EH (cell line): ENCODE results near the gene GALNT4.

Source experiments
- DNase-seq: peaks from one replicate; pipeline ENCODE4 v3.0.0-alpha.2; 2015; ENCODE audit warnings: low read depth

Gene GALNT4

DNA sequence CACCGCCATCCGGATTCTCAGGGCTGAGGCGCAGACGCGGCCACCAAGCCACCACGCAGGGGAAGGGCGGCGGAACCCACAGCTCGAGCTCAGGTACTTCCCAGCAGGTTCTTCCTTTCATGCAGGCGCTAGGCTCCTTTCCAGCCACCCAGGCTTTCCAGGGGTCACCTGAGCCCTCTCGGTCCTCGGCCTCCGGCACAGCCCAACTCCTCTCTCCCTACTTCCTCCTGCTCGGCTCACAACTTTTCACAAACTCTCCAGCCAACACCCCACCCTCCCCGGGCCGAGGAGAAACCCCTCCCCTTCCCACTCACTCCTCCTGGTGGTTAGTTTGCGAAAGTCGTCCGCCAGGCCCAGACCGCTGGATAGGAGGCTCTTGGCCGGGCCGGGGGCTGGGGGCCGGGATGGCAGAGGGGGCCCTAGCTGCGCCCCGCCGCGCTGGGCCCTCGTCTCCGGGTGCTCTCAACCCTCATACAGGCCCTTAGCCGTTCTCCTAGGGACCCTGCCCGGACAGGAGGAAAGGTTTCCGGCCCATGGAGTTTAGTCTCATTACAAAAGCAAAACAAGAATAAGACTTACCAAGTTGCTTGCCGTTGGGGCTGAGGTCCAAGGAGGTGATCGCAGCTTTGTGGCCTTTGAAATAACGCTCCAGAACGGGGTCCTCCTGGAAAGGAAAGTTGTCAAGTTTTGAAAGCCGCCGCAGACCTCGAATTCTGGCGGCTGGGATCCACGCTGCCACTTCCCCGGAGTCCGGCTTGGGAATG lies at the start of gene GALNT4:
TSS of gene GALNT4 (minus strand) at position 256 of the 764 bp plus-strand sequence. CDS start at position 9, 247 bp downstream.
- peak; percentile 88 for DNase-seq

DNA sequence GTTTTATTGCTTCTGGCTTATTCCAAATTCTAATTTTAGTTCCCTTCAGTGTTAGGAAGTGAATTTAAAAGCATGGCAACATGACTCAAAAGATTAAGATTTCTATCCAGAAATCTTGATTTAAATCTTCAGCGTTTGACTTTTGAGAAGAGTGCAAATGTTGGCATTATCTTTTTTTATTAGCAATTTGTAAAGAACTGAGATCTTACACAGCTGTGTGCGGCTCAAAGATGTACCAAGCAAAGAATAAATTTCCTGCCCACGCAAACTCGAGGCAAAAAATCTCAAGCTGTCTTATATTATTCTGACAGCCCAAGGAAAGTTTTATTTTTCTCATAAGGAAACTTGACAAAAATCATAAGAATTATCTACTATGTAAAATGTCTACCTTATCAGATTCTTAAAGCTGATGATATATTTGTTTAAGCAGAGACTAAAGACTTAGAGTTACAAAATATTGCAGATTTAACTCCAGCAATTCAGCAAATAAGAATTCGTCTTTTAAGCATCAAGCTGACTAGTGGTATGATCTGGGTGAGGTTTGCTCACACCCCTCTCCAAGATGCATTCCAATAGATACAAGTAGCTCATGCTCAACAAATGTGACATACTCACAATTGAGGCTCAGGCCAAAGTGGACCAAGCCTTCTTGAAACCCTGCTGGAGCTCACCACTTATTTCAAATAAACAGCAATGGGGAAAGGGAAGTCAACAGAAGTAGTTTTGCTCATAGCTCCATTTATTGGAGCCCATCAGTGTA lies 48.6 kb upstream of the GALNT4 start:
- DNase-seq: peak; percentile 18

DNA sequence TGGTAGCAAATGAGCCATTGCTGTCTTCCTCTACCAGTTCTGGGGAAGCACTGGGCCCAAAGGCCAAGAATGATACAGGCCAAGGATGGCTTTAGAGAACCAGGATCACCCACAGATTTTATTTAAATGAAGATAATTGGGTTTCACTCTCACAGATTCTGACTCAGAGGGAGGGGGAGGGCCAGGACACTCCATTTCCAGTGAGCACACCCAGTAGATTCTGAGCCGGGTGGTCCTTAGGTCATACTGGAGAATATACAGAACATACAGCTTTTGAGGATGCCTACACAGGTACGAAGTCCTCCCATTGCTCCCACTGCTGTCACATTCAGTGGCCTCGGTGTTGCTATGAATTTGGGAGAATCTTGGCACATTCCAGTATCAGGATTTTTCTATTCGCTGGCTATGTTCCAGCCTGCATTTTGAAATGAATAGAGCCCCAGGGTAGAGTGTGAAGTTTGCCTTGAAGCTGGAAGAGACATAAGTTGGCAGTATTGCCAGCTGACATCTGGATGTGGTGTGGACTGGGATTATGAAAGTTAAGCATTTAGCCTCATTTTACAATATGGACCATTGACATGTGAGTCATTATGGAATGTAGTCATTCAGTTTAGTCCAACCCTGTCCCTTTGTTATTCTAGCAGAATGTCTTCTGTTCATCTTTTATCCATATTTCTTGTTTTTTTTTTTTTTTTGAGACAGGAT lies 47.0 kb upstream of the GALNT4 start:
- DNase-seq: peak; percentile 78

DNA sequence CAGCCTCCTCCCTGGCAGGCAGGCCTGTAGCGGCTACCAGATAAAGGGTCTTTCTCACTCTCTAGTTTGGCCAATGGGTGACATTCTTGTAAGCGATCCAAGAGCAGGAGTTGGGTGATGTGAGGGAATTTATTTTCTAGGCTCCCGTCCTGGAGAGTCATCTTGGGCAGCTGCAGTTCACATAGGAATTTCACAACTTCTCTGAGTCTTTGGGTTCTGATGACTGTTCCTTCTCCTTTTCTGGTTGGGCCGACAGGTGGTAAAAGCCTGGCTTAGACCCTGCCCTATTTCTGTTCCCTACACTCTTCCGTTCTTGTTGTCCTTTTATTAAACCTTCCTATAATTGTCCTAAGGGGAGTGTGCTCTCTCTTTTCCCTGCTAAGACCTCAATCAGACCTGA lies 43.9 kb upstream of the GALNT4 start:
- DNase-seq: no peak

DNA sequence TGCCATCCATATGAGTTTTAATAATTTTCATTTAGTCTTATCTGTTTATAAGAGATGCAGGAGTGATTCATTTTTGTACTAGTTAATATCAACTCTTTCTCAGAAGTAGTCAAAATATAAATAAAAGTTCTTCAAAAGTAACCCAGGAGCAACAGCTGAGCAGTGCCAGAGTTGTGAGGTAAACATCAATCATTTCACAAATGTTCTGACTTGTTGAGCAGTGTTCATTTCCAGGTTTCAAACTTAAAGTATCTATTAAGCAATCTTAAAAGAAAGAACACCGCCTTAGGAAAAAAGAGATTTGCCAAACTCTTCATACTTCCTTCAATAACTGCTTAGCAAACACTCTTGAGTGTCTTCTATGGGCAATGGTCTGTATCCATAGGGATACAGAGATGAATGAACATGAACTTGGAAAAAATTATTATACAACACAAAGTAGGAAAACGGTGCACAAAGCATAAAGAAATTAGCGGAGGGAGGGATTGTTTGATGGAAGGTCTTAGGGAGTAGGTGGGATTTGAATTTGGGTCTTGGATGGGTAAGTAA lies 43.2 kb upstream of the GALNT4 start:
- no peak for DNase-seq

DNA sequence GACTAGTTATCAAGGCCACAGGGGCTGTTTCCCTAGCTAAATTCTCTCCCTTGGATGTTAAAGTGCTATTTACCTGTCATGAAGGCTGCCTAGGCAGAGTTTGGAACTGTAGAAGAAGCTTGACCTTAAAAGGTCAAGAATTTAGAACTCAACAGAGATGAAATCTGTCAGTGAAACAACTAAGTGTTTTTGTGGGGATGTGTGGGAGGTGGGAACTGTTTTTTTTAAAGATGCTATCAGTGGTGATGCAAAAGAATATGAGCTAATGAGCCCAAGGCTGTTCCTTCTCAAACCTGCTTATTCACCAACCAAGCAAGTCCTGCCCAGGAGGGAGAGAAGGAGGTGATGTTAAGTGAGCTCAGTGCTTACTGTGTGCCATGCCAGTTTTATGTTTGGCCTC lies 42.0 kb upstream of the GALNT4 start:
- peak; percentile 57 for DNase-seq

DNA sequence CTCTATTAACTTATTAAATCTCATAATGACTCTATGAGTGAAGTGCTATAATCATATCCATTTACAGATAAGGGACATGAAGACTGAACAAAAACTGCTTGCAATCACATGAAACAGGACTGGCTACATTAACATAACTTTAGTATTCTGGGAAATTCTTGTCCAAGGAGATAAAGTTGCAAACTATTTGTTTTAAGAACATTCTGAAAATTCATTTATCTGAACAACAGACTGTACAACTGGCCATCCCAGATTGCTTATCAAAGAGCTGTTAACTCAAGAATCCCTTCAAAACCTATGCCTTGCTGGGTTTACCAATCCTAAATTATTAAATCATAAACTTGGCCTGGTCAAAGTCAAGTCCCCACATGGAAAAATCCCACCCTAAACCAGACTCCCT lies 40.4 kb upstream of the GALNT4 start:
- no peak for DNase-seq

DNA sequence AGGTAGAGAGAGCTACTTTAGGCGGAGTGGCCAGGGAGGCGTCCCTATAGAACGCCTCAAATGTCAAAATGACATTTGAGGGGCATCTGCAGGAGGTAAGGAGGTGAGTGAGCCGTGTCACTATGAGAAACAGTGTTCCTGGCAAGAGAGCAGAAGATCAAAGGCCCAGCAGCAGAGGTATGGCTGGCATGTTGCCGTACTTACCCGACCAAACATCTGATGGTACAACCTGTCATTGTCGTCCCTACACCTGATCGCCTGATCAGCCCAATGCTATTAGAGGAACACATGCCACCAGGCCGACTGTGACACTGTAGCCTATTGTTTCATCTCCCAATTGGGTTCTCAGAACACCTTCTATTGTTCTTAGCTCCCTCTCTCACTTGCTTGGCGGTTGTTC lies 35.2 kb upstream of the GALNT4 start:
- DNase-seq: no peak

DNA sequence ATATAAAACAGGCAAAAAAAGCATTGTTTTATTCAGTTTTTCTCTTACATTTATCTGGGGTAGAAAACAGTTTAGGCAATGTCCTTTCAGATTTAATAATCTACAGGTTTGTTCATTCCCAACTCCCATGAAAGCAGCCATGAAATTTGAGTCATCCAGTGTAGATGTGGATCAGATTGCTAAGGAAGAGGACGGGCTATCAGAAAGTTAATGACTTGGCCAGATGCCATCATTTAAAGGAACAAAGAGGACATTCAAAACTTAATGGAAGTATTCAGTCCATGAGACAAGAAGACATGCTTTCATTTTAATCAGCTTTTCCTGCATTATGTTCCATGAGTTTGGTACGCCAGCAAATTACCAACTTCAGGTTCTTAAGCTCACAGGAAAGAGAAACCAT lies 32.4 kb upstream of the GALNT4 start:
- DNase-seq: peak; percentile 20

DNA sequence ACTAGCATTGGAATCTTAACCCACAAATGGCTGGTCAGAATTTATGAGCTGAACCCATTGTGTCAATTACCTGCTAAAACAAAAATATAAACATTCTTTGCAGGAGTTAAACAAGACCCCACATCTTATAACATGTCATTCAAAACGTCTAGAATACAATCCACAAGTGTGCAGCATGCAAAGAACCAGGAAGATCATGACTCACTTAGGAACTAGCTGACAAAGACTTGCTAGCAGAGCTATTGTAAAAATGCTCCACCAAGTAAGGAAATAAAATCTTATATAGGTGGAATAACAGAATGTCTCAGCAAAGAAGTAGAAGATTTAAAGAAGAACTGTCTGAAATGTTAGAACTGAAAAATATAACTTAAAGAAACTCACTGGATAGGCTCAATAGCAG lies 27.8 kb upstream of the GALNT4 start:
- DNase-seq: peak; percentile 24

DNA sequence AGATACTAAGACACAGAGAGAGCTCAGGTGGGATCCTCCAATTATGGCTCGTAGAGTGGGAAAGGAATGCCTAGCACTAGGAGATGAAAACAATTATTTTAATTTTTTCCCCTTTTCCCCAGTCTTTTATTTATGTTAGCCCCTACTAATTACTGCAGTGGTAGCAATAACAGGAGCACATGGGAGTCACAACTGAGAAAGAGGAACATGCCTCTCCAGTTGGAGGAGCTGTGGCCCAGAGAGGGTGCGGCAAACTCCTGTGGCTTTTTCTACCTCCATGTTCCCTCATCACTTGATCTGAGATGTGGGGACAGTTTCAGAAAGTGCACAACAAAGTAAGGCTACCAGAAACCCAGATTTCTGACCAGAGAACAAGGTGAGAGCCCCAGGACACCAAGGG lies 27.2 kb upstream of the GALNT4 start:
- no peak for DNase-seq

DNA sequence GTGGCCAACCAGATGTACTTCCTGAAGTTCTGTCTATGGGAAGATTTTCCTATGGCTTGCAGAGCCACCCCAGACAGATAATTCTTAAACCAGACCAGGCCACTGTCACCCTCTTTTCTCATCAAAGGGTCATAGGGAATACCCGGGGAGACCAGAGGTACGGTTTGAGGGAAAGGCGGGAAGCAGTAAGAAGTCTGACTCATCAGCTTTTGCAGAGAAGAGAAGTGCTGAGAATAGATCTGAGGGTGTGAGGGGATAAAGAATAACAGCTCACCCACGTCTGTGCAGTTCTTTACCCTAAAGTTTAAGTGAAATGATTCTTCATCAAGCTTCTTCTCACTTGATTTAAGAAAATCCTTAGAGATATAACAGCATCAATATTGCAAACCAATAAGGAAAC lies 22.5 kb upstream of the GALNT4 start:
- no peak for DNase-seq

DNA sequence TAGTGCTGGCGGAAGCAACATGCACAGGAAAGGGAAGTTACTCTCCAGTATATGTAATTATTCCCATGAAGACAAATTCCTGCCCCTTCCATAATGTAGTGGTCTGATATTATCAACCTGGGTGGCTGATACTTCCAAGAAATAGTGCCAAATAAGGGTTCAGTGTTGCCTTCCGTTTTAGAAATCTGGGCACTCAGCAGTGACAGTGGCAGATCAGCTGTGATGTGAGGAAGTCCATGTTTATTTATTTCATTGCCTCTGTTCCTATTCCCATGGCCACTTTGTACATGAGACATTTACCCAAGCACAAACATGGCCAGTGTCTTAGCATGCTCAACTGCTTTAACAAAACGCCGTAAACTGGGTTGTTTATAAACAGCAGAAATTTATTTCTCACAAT lies 21.6 kb upstream of the GALNT4 start:
- DNase-seq: no peak

DNA sequence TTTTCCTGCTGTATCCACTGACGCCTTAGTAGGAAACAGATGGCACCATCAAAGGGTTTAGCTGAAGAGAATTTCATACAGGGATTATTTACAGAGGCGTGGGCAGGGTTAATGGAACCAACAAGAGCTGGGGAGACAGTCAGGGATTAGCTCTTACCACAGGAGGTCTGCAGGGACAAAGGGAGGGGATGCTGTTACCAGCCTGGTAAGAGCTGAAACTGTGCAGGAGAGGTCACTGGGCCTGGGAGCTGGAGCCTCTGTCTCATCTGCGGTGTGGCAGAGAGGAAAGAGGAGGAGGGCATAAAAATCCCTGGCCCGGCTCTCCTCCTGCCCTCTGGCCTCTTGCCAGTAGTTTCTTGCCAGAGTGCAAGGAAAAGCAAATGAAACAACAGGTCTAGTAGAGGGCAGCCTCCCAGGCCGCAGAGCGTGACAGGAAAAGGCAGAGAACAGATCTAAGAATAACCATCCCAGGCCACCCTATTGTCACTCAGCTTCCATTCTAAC lies 20.1 kb upstream of the GALNT4 start:
- DNase-seq: peak; percentile 52

DNA sequence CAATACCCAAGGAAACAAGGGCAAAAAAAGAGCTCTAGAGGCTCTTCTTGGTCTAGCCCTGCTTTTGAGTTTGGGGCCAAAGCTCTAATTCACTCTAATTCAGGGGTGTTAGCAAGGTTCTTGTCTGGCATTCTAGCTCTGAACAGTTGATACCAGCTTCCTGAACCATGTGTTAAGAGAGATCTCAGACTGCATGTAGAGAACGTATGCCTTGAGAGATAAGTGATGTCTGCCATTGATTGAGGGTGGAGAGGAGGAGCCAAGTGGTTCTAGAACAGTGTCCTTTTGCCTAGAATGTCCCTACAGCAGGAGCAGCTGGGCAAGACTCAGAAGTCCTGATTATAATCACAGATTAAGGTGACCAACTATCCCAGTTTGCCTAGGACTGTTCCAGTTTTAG lies 19.4 kb upstream of the GALNT4 start:
- DNase-seq: no peak

DNA sequence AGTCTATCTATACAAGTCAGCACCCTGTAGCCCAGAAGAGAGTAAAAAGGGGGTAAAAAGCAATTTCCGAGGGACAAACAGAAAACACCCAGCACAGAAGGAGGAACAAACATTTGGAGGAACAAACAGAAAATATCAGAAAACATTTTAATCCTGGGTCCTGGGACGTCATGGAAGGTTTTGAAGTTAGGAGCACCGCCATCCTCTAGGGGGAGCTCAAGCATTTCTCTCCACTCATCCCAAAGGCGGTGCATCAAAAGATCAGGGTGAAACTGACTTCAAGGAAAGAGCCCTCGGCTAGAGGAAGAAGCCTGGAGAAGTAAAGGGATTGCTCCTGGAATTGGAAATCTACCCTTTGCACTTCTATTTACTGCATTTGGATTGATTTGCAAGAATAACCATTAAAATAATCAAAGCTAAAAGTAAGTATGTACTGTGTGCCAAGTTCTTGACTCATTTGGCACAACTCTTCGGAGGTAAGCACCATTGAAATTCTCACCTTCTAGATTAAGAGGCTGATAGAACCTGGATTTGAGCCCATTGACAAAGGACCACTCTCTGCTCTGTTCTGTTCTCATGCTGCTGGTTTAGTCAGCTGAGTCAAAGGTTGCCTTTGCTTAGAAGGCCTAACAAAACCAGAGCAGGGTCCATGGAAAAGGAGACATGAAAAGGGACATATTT lies 18.5 kb upstream of the GALNT4 start:
- DNase-seq: peak; percentile 80

DNA sequence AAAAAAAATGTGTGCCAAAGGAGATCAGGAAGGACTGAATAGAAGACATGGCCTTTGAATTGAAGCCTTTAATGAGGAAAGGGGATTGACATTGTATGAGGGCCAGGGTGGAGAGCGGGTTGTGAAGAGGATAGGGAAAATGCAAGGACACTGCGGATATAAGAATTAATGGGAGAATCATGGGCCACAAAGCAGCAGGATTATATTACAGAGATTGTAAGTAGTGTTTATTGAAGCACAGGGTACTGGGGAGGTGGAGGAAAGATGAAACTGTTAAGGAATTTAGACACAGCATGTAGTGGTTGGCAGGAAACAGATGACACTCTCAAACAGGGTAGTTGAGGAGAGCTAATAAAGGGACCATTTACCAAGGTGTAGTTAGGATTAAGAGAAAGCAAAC lies 17.6 kb upstream of the GALNT4 start:
- no peak for DNase-seq

DNA sequence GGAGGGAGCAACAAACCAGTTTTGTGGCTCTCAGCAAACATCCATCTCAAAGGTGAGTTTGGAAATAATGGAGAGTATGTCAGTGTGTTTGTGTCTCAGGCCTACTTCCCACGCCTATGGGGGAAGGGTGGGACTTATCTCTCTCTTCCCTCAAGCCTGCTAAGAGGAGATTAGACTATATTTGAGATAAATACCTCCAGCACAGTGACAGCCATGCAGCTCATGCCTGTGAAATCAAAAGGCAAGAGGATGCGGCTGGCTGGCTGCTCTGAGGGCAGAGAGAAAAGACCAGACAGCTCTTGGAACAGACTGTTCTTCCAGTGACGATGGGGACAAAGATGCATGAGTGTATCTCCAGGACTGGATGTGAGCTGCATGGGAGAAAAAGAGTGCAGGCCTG lies 16.0 kb upstream of the GALNT4 start:
- DNase-seq: no peak

DNA sequence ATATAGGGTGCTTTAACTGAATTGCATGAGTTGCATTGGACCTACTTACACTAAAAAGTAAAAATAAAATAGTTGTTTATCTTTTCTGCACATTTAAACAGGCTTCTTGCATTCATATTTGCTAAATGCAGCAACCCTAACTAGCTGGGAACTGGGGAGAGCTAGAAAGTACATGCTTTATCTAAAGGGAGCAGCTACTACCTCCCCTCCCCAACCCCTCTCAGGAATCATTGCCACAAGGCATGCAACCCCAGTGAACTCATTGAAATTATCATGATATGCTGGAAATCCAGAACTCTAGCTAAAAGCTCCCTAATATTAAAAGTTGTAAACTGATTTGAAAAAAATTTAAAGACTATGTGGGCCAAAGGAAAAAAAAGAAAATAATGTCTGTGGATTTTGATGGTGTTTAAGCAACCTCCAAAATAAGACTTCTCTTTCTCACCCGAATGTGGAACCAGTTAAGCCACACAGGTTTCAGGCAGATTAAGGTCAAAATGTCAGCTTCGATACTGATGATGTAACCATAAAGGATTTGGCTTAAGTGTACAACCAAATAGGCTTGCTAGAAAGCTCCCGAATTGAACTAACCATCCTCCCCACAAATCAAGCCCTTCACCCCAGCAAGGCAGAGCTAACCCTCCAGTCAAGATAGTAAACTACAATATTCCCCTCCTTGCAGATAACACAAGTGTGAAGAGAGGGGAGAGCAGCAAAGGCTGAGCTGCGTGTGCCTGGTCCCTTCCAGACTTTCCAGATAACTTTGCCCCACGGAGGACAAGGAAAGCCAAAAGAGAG lies 15.0 kb upstream of the GALNT4 start:
- no peak for DNase-seq

DNA sequence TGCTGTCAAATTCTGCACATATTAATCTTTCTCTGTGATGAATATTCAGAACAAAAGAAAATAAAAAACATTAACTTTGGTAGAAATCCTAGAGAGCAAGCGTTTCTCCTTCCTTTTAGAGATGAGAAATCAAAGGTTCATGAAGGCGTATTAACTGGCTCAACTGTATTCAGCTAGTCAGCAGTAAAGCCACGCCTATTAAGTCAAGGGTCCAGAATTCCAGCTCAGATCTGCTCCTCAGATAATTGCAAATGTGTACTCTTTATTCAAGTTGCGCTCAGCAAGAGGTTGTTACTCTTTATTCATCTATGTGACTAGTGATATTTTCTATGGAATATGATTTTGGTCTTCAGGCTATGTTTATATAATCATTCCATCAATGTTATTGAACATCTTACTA lies 14.3 kb upstream of the GALNT4 start:
- no peak for DNase-seq

DNA sequence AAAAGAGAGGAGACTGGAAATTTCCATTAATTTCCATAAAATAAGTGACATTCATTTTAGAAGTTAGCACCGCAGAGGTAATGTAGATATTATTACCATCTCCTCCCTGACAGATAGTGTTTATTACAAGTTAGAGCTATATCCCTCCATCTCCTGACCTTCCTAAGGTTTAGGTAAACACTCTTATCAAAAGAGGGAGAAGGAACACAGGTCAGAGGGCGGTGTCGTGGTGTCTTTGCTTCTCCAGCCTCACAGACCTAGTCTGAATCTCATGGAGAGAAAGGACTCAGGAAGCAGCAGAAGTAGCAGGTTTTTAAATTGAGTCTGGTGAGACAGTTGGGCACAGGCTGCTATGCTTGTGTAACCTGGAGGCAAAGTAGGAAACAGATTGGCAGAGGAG lies 12.8 kb upstream of the GALNT4 start:
- DNase-seq: no peak
